ENCODE measurements around the gene ZBTB12.
"Not testable (repeated sequence)": the region's sequence is repeated elsewhere in the genome, so short reads cannot be mapped to it uniquely, and the experiment has no call there.

ZBTB12 gene

GRCh38 chr6:31870385-31870921, 31.4 kb downstream of the ZBTB12 start:
- TF ChIP-seq ZFX (IDR thresholded peaks at IDR 0.05; ENCODE audit: borderline replicate concordance) (no peak), CTCF (IDR thresholded peaks at IDR 0.05) (no peak)

GRCh38 chr6:31869343-31869742, 32.5 kb downstream of the ZBTB12 start:
- TF ChIP-seq CTCF (IDR thresholded peaks at IDR 0.05), result no peak
- no peak for TF ChIP-seq ZFX (IDR thresholded peaks at IDR 0.05; ENCODE audit: borderline replicate concordance)

More at GRCh38 chr6:31870385-31870921, 31.4 kb downstream of the ZBTB12 start:
- no peak overlapping the region for H3K27ac ChIP-seq

GRCh38 chr6:31868658-31868971, 33.3 kb downstream of the ZBTB12 start:
- H3K27ac ChIP-seq, result not testable (repeated sequence)

More at GRCh38 chr6:31869343-31869742, 32.5 kb downstream of the ZBTB12 start:
- H3K27ac ChIP-seq, result no peak overlapping the region

- no peak for TF ChIP-seq ZFX (IDR thresholded peaks at IDR 0.05; ENCODE audit: borderline replicate concordance)
- no peak for TF ChIP-seq CTCF (IDR thresholded peaks at IDR 0.05)
- H3K27ac ChIP-seq, result peak overlapping the region; percentile 90; the same call in 1 of the 2 replicates
These were observed 36.4 kb downstream of the ZBTB12 start for GRCh38 chr6:31865205-31866118.

- peak overlapping the region; percentile 90 for H3K27ac ChIP-seq
- TF ChIP-seq CTCF (IDR thresholded peaks at IDR 0.05) (no peak), ZFX (IDR thresholded peaks at IDR 0.05; ENCODE audit: borderline replicate concordance) (no peak)
These were observed 37.1 kb downstream of the ZBTB12 start for GRCh38 chr6:31864818-31865204.

GRCh38 chr6:31864123-31864562, 37.7 kb downstream of the ZBTB12 start:
- H3K27ac ChIP-seq, result peak overlapping the region; percentile 90

More at GRCh38 chr6:31864123-31864562, 37.7 kb downstream of the ZBTB12 start:
- peak; percentile 19; the same call in 1 of the 2 replicates for TF ChIP-seq CTCF (IDR thresholded peaks at IDR 0.05)
